ENCODE measurements around the gene MYRIP.

The MYRIP gene

GRCh38 chr3:39910826-39911464 is 101.5 kb downstream of the MYRIP start:
- no peak for DNase-seq (ENCODE audit: extremely low read depth, insufficient read length)
- no peaks in the 10 kb centered on the region for H3K27me3 ChIP-seq (replicated peaks; ENCODE audit: control insufficient read depth, insufficient read depth, low read length)
- no peak overlapping the region for H3K4me3 ChIP-seq (replicated peaks; ENCODE audit: low read depth, low read length)
- H3K36me3 ChIP-seq (ENCODE audit: control insufficient read depth, insufficient read depth, low read length): no peaks in the 10 kb centered on the region
- TF ChIP-seq CTCF (IDR thresholded peaks at IDR 0.05; ENCODE audit: insufficient read depth, low read length, poor library complexity, severe bottlenecking): no peak

- TF ChIP-seq CTCF (IDR thresholded peaks at IDR 0.05; ENCODE audit: insufficient read depth, low read length, poor library complexity, severe bottlenecking): no peak
- no peaks in the 10 kb centered on the region for H3K36me3 ChIP-seq (ENCODE audit: control insufficient read depth, insufficient read depth, low read length)
- no peaks in the 10 kb centered on the region for H3K27me3 ChIP-seq (replicated peaks; ENCODE audit: control insufficient read depth, insufficient read depth, low read length)
- no peak overlapping the region for H3K4me3 ChIP-seq (replicated peaks; ENCODE audit: low read depth, low read length)
- DNase-seq (ENCODE audit: extremely low read depth, insufficient read length): no peak
Measured at GRCh38 chr3:39911465-39912309, 102.3 kb downstream of the MYRIP start.

- no peak for DNase-seq (ENCODE audit: extremely low read depth, insufficient read length)
- Histone ChIP-seq H3K27me3 (replicated peaks; ENCODE audit: control insufficient read depth, insufficient read depth, low read length) (no peaks in the 10 kb centered on the region), H3K36me3 (ENCODE audit: control insufficient read depth, insufficient read depth, low read length) (no peaks in the 10 kb centered on the region), H3K4me3 (replicated peaks; ENCODE audit: low read depth, low read length) (no peak overlapping the region)
- TF ChIP-seq CTCF (IDR thresholded peaks at IDR 0.05; ENCODE audit: insufficient read depth, low read length, poor library complexity, severe bottlenecking): no peak
Measured at GRCh38 chr3:39915027-39915426, 105.6 kb downstream of the MYRIP start.

GRCh38 chr3:39917065-39917773 is 107.8 kb downstream of the MYRIP start:
- no peak for DNase-seq (ENCODE audit: extremely low read depth, insufficient read length)
- no peak overlapping the region for H3K4me3 ChIP-seq (replicated peaks; ENCODE audit: low read depth, low read length)
- TF ChIP-seq CTCF (IDR thresholded peaks at IDR 0.05; ENCODE audit: insufficient read depth, low read length, poor library complexity, severe bottlenecking): no peak
- no peaks in the 10 kb centered on the region for H3K36me3 ChIP-seq (ENCODE audit: control insufficient read depth, insufficient read depth, low read length)
- no peaks in the 10 kb centered on the region for H3K27me3 ChIP-seq (replicated peaks; ENCODE audit: control insufficient read depth, insufficient read depth, low read length)

GRCh38 chr3:39919281-39919680 is 109.9 kb downstream of the MYRIP start:
- no peak for DNase-seq (ENCODE audit: extremely low read depth, insufficient read length)
- Histone ChIP-seq H3K4me3 (replicated peaks; ENCODE audit: low read depth, low read length) (no peak overlapping the region), H3K36me3 (ENCODE audit: control insufficient read depth, insufficient read depth, low read length) (no peaks in the 10 kb centered on the region), H3K27me3 (replicated peaks; ENCODE audit: control insufficient read depth, insufficient read depth, low read length) (no peaks in the 10 kb centered on the region)
- TF ChIP-seq CTCF (IDR thresholded peaks at IDR 0.05; ENCODE audit: insufficient read depth, low read length, poor library complexity, severe bottlenecking): no peak

Data from GM06990 (cell line).